HFFc6 (cell line): ENCODE results near the gene PDCD4. TPM values are rescaled to one million over a fixed set of nuclear protein-coding genes. Genes with fewer than 3 reads are reported as not detected.

ENCODE experiments used
- DNase-seq: peaks from one replicate; pipeline ENCODE4 v3.0.0-alpha.2; 2018
- H3K27ac Mint-ChIP-seq: 2 replicates; pipeline ENCODE4 v1.8.0; 2020; ENCODE audit warnings: mild to moderate bottlenecking, mixed read lengths
- H3K27me3 Mint-ChIP-seq: 2 replicates; pipeline ENCODE4 v1.8.0; 2021; ENCODE audit warnings: mild to moderate bottlenecking, moderate library complexity, mixed read lengths; ENCODE audit not compliant: insufficient read depth
- H3K36me3 Mint-ChIP-seq: 2 replicates; pipeline ENCODE4 v1.8.0; 2021; ENCODE audit warnings: low read depth, mixed read lengths
- H3K4me1 Mint-ChIP-seq: 2 replicates; pipeline ENCODE4 v1.8.0; 2020; ENCODE audit warnings: low read depth, mixed read lengths
- H3K4me3 Mint-ChIP-seq: 2 replicates; pipeline ENCODE4 v1.8.0; 2020; ENCODE audit warnings: mild to moderate bottlenecking, moderate library complexity, mixed read lengths
- H3K9me3 Mint-ChIP-seq: 2 replicates; pipeline ENCODE4 v1.8.0; 2020; ENCODE audit warnings: mild to moderate bottlenecking, mixed read lengths
- total RNA-seq, 6 experiments: library from RNA; stranded (reverse); fragmentation: NEBNext Ultra II Directional; extraction: Animal tissue kit (Norgen Biotek cat#: 25700); gene quantifications; 2 replicates in 1 of 6; 3 replicates in 5 of 6; pipeline ENCODE4 v1.2.3, GENCODE V29; 2021
- TF ChIP-seq, protein P1 (sequence below): fragments of 200-600 bp; sonication (generic); IDR thresholded peaks from 2 replicates; pipeline ENCODE4 v1.5.0; 2021; ENCODE audit warnings: antibody characterized with exemption, mild to moderate bottlenecking

Gene PDCD4
- total RNA-seq, 6 experiments from 2014 or later = 56.0 to 85.6 (median 72.8) TPM

DNA sequence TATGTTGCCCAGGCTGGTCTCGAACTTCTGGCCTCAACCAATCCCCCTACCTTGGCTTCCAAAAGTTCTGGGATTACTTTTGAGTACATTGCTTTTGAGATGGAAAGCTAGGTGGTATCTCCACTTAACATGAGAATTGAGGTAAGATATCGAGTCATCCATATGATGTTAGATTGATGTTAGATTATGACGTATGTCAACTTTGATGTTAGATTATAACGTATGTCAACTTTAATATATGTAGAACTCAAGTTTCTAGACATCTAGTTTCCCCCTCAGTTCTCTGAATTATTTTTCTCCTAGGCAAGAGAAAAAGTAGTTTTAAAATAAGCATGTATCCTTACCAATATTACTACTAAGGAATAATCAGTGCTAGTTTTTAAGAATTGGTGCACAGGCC lies 67.7 kb downstream of the PDCD4 start:
- Mint-ChIP-seq H3K27me3 (no peaks in the 10 kb centered on the region; the same call in 1 of the 2 replicates), H3K4me3 (no peak overlapping the region), H3K27ac (no peak overlapping the region), H3K4me1 (peaks cover 19% of the 10 kb centered on the region), H3K36me3 (peaks cover 32% of the 10 kb centered on the region), H3K9me3 (no peaks in the 10 kb centered on the region)
- TF ChIP-seq, protein P1, sequence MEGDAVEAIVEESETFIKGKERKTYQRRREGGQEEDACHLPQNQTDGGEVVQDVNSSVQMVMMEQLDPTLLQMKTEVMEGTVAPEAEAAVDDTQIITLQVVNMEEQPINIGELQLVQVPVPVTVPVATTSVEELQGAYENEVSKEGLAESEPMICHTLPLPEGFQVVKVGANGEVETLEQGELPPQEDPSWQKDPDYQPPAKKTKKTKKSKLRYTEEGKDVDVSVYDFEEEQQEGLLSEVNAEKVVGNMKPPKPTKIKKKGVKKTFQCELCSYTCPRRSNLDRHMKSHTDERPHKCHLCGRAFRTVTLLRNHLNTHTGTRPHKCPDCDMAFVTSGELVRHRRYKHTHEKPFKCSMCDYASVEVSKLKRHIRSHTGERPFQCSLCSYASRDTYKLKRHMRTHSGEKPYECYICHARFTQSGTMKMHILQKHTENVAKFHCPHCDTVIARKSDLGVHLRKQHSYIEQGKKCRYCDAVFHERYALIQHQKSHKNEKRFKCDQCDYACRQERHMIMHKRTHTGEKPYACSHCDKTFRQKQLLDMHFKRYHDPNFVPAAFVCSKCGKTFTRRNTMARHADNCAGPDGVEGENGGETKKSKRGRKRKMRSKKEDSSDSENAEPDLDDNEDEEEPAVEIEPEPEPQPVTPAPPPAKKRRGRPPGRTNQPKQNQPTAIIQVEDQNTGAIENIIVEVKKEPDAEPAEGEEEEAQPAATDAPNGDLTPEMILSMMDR = no peak
- no peak for DNase-seq

DNA sequence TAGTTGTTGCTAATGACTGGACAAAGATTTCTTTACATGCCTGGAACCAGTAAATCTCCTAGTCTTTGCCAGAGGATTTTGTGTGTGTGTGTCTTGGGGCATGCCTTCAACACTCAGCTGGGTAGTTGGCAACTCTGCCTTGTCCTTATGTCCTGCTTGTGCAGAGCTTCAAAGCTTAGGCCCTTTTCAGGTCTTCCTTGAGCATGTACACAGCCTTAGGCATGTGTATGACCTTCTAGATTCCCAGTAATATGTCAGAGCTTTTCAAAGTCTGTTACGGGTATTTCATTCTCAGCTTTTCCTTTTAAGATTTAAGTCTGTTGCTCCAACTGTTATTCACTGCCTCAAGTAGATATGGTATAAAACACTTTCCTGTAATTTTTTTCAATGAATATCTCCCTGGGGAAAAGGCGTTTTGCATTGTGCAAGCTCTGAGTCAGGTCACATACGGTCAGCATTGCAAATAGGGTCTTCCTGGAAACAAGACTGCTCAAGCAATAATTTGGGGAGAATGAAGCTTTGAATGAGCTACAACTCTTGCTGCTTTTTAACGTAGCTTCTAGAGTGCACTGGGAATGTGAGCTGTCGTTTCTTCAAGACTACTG lies 73.2 kb downstream of the PDCD4 start:
- TF ChIP-seq, protein P1 = no peak
- Mint-ChIP-seq H3K27ac (no peak overlapping the region), H3K36me3 (peaks cover 70% of the 10 kb centered on the region), H3K9me3 (no peaks in the 10 kb centered on the region), H3K27me3 (no peaks in the 10 kb centered on the region; the same call in 1 of the 2 replicates), H3K4me3 (no peak overlapping the region), H3K4me1 (peaks cover 44% of the 10 kb centered on the region)
- DNase-seq = no peak

DNA sequence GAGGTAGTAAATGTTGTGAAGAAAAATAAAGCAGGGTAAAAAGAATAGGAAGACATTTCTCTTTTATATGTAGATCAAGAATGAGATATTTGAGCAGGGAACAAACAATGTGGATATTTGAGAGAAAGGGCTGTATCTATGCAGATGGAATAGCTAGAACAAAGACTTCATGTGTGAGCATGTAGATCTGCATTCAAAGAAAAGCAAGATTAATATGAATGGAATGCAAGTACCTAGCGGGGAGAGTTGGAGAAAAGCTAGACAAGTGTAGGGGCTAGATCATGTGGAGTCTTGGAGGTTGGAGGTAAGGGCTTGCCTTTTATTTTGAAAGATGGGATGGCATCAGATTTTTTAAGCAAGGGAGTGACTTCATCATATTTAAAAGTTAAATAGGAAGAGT lies 74.8 kb downstream of the PDCD4 start:
- peaks cover 72% of the 10 kb centered on the region for H3K36me3 Mint-ChIP-seq
- no peaks in the 10 kb centered on the region; the same call in 1 of the 2 replicates for H3K27me3 Mint-ChIP-seq
- H3K9me3 Mint-ChIP-seq = no peaks in the 10 kb centered on the region
- DNase-seq = no peak
- H3K4me3 Mint-ChIP-seq = no peak overlapping the region
- no peak overlapping the region for H3K27ac Mint-ChIP-seq
- peaks cover 44% of the 10 kb centered on the region for H3K4me1 Mint-ChIP-seq
- TF ChIP-seq, protein P1 = no peak

- H3K36me3 Mint-ChIP-seq = peaks cover 78% of the 10 kb centered on the region
- no peaks in the 10 kb centered on the region for H3K9me3 Mint-ChIP-seq
- H3K27ac Mint-ChIP-seq = no peak overlapping the region
- no peaks in the 10 kb centered on the region; the same call in 1 of the 2 replicates for H3K27me3 Mint-ChIP-seq
- H3K4me1 Mint-ChIP-seq = peaks cover 44% of the 10 kb centered on the region
- TF ChIP-seq, protein P1 = no peak
- H3K4me3 Mint-ChIP-seq = no peak overlapping the region
- DNase-seq = peak; percentile 6
These were observed 75.4 kb downstream of the PDCD4 start for GRCh38 chr10:110947061-110947595.

Other genes with a start within 250 kb of the PDCD4 start
- not detected for gene RBM20, start 227.6 kb upstream of the PDCD4 start, total RNA-seq
- gene BBIP1, start 47.3 kb downstream of the PDCD4 start, total RNA-seq = 10 to 100 TPM; 28.5 to 36.1 (median 31.2) TPM
- gene SHOC2, start 47.7 kb downstream of the PDCD4 start, total RNA-seq = 10 to 100 TPM; 48.9 to 61.1 (median 56.6) TPM
- gene ADRA2A, start 205.1 kb downstream of the PDCD4 start, total RNA-seq = not detected